HepG2 (cell line): ENCODE results near the gene PLXNB2. TPM values are rescaled to one million over a fixed set of nuclear protein-coding genes. Genes with fewer than 3 reads are reported as not detected.

ENCODE experiments used
- AGO1 ChIP-seq: fragments of 200-400 bp; formaldehyde crosslinking; IDR thresholded peaks from 2 replicates; pipeline ENCODE4 v1.6.1; 2017; ENCODE audit warnings: mild to moderate bottlenecking, low read depth, low read length, moderate library complexity; ENCODE audit not compliant: poor library complexity, severe bottlenecking
- FOXK1 ChIP-seq: sonication (generic); formaldehyde crosslinking; IDR thresholded peaks from 2 replicates; pipeline ENCODE4 v1.4.0; 2020; ENCODE audit warnings: low read depth, missing genetic modification reagents, borderline replicate concordance
- HMGA1 ChIP-seq: sonication (generic); formaldehyde crosslinking; conservative IDR thresholded peaks from 2 replicates; pipeline ENCODE4 v1.4.0; 2020; ENCODE audit warnings: missing genetic modification reagents
- KAT7 ChIP-seq: IDR thresholded peaks from 2 replicates; pipeline ENCODE4 v1.6.1; 2018; ENCODE audit warnings: borderline replicate concordance, missing compliant biosample characterization
- MED13 ChIP-seq: sonication (generic); formaldehyde crosslinking; IDR thresholded peaks from 2 replicates; pipeline ENCODE4 v1.5.0; 2020; ENCODE audit warnings: missing genetic modification reagents
- MLLT10 ChIP-seq: sonication (generic); formaldehyde crosslinking; IDR thresholded peaks from 2 replicates; pipeline ENCODE4 v1.4.0; 2020; ENCODE audit warnings: missing genetic modification reagents
- MNT ChIP-seq: fragments of 450-650 bp; IDR thresholded peaks from 2 replicates; pipeline ENCODE4 v1.6.1; 2016
- MZF1 ChIP-seq: sonication (generic); formaldehyde crosslinking; IDR thresholded peaks from 2 replicates; pipeline ENCODE4 v1.8.1; 2023; ENCODE audit warnings: mild to moderate bottlenecking, missing genetic modification reagents, borderline replicate concordance
- NR2C2 ChIP-seq: sonication (generic); formaldehyde crosslinking; IDR thresholded peaks from 2 replicates; pipeline ENCODE4 v1.4.0; 2020; ENCODE audit warnings: missing genetic modification reagents, mild to moderate bottlenecking, moderate library complexity, borderline replicate concordance
- ZMAT3 ChIP-seq: sonication (generic); formaldehyde crosslinking; conservative IDR thresholded peaks from 2 replicates; pipeline ENCODE4 v1.7.0; 2021; ENCODE audit warnings: missing genetic modification reagents
- ZNF772 ChIP-seq: sonication (generic); formaldehyde crosslinking; IDR thresholded peaks from 2 replicates; pipeline ENCODE4 v1.5.0; 2020; ENCODE audit warnings: mild to moderate bottlenecking, missing genetic modification reagents
- ZSCAN9 ChIP-seq: IDR thresholded peaks from 2 replicates; pipeline ENCODE4 v1.6.1; 2016; ENCODE audit warnings: borderline replicate concordance
- polyA plus RNA-seq, 8 experiments: library from polyadenylated mRNA; depleted of rRNA in 3 of 8; stranded (reverse) in 7 of 8; unstranded in 1 of 8; fragments of >200 nt; fragmentation: Illumina TruSeq in 4 of 8; extraction: Trizol in 4 of 8; gene quantifications; 2 replicates each; pipeline versions ENCODE4 v1.2.1 to v1.2.3, GENCODE V29; 2011 to 2016; ENCODE audit warnings: low read depth in 4 of 8, missing spikeins in 1 of 8, mixed read lengths in 1 of 8; ENCODE audit not compliant: insufficient read depth in 1 of 8
- total RNA-seq, 5 experiments: library from RNA; depleted of rRNA; stranded (reverse); fragments of >200 nt; fragmentation: Illumina TruSeq; extraction: Trizol; gene quantifications; 2 replicates each; pipeline ENCODE4 v1.2.3, GENCODE V29; 2016; ENCODE audit warnings: low read depth in 1 of 5
- TF ChIP-seq, protein P1 (sequence below): IDR thresholded peaks from 2 replicates; pipeline ENCODE4 v1.6.1; 2012; ENCODE audit warnings: low read length, improper control_type of control experiment
- TF ChIP-seq, protein P2 (sequence below): sonication (generic); formaldehyde crosslinking; IDR thresholded peaks from 2 replicates; pipeline ENCODE4 v1.4.0; 2020; ENCODE audit warnings: missing genetic modification reagents, borderline replicate concordance
- TF ChIP-seq, protein P3 (sequence below): sonication (generic); formaldehyde crosslinking; IDR thresholded peaks from 2 replicates; pipeline ENCODE4 v1.4.0; 2020; ENCODE audit warnings: missing genetic modification reagents, borderline replicate concordance

The PLXNB2 gene
- total and polyA plus RNA-seq, 2 of the 13 experiments (the other 11 are each of a cell fraction or from before 2014, with no cell fraction given) = 32.6 to 68.9 TPM

- TF ChIP-seq, protein P1, sequence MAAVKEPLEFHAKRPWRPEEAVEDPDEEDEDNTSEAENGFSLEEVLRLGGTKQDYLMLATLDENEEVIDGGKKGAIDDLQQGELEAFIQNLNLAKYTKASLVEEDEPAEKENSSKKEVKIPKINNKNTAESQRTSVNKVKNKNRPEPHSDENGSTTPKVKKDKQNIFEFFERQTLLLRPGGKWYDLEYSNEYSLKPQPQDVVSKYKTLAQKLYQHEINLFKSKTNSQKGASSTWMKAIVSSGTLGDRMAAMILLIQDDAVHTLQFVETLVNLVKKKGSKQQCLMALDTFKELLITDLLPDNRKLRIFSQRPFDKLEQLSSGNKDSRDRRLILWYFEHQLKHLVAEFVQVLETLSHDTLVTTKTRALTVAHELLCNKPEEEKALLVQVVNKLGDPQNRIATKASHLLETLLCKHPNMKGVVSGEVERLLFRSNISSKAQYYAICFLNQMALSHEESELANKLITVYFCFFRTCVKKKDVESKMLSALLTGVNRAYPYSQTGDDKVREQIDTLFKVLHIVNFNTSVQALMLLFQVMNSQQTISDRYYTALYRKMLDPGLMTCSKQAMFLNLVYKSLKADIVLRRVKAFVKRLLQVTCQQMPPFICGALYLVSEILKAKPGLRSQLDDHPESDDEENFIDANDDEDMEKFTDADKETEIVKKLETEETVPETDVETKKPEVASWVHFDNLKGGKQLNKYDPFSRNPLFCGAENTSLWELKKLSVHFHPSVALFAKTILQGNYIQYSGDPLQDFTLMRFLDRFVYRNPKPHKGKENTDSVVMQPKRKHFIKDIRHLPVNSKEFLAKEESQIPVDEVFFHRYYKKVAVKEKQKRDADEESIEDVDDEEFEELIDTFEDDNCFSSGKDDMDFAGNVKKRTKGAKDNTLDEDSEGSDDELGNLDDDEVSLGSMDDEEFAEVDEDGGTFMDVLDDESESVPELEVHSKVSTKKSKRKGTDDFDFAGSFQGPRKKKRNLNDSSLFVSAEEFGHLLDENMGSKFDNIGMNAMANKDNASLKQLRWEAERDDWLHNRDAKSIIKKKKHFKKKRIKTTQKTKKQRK = no peak
- TF ChIP-seq, protein P2, sequence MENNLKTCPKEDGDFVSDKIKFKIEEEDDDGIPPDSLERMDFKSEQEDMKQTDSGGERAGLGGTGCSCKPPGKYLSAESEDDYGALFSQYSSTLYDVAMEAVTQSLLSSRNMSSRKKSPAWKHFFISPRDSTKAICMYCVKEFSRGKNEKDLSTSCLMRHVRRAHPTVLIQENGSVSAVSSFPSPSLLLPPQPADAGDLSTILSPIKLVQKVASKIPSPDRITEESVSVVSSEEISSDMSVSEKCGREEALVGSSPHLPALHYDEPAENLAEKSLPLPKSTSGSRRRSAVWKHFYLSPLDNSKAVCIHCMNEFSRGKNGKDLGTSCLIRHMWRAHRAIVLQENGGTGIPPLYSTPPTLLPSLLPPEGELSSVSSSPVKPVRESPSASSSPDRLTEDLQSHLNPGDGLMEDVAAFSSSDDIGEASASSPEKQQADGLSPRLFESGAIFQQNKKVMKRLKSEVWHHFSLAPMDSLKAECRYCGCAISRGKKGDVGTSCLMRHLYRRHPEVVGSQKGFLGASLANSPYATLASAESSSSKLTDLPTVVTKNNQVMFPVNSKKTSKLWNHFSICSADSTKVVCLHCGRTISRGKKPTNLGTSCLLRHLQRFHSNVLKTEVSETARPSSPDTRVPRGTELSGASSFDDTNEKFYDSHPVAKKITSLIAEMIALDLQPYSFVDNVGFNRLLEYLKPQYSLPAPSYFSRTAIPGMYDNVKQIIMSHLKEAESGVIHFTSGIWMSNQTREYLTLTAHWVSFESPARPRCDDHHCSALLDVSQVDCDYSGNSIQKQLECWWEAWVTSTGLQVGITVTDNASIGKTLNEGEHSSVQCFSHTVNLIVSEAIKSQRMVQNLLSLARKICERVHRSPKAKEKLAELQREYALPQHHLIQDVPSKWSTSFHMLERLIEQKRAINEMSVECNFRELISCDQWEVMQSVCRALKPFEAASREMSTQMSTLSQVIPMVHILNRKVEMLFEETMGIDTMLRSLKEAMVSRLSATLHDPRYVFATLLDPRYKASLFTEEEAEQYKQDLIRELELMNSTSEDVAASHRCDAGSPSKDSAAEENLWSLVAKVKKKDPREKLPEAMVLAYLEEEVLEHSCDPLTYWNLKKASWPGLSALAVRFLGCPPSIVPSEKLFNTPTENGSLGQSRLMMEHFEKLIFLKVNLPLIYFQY (CRISPR knock-in tag) = no peak
- TF ChIP-seq ZMAT3 (CRISPR knock-in tag) (0 out of 2 replicates have a peak, but pooled peaks have one; percentile 29), MLLT10 (CRISPR knock-in tag) (no peak), MED13 (CRISPR knock-in tag) (no peak), MNT (no peak), NR2C2 (CRISPR knock-in tag) (no peak; the same call in 1 of the 2 replicates), ZNF772 (CRISPR knock-in tag) (peak; percentile 24; the same call in 1 of the 2 replicates), FOXK1 (no peak), HMGA1 (no peak), ZSCAN9 (CRISPR knock-in tag) (peak; percentile 82; the same call in 1 of the 2 replicates), KAT7 (CRISPR knock-in tag) (no peak), MZF1 (CRISPR knock-in tag) (no peak), AGO1 (no peak)
- TF ChIP-seq, protein P3, sequence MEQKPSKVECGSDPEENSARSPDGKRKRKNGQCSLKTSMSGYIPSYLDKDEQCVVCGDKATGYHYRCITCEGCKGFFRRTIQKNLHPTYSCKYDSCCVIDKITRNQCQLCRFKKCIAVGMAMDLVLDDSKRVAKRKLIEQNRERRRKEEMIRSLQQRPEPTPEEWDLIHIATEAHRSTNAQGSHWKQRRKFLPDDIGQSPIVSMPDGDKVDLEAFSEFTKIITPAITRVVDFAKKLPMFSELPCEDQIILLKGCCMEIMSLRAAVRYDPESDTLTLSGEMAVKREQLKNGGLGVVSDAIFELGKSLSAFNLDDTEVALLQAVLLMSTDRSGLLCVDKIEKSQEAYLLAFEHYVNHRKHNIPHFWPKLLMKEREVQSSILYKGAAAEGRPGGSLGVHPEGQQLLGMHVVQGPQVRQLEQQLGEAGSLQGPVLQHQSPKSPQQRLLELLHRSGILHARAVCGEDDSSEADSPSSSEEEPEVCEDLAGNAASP (CRISPR knock-in tag) = peak; percentile 68; the same call in 1 of the 2 replicates
These were observed 34.7 kb upstream of the PLXNB2 start (continued) for GRCh38 chr22:50341977-50342650.
